ENCODE data around the gene RFX5.

The RFX5 gene

GRCh38 chr1:151342569-151342968, 4.5 kb downstream of the RFX5 start:
- TF ChIP-seq, protein P1, sequence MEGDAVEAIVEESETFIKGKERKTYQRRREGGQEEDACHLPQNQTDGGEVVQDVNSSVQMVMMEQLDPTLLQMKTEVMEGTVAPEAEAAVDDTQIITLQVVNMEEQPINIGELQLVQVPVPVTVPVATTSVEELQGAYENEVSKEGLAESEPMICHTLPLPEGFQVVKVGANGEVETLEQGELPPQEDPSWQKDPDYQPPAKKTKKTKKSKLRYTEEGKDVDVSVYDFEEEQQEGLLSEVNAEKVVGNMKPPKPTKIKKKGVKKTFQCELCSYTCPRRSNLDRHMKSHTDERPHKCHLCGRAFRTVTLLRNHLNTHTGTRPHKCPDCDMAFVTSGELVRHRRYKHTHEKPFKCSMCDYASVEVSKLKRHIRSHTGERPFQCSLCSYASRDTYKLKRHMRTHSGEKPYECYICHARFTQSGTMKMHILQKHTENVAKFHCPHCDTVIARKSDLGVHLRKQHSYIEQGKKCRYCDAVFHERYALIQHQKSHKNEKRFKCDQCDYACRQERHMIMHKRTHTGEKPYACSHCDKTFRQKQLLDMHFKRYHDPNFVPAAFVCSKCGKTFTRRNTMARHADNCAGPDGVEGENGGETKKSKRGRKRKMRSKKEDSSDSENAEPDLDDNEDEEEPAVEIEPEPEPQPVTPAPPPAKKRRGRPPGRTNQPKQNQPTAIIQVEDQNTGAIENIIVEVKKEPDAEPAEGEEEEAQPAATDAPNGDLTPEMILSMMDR (IDR thresholded peaks at IDR 0.05; ENCODE audit: borderline replicate concordance, control extremely low read depth, extremely low read depth, insufficient read depth, missing control alignments): no peak
- in situ Hi-C loops (cut with MboI; ENCODE audit: low sequenced_read_pairs, unreplicated experiment): no loop called here
- no peak for DNase-seq (ENCODE audit: low spot score)

DNA sequence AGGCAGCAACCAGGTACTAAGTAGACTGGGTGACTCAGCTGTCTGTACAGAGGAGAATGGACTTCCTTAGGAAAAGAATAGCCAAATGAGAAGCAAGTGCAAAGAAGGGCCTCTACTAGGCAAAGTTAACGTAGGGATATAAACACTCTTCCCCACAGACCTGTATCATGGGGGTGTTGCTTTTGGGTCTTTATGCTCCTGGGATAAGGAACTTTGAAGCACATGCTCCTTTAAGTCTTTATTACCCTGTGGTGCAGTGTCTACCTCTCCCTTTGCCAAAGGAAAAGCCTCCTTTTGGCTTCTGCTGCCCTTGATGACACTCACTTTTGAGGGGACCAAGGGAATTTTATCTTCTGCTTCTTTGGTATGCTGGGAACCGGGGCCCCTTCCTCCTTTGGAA, 5.0 kb downstream of the RFX5 start:
- DNase-seq (ENCODE audit: low spot score): no peak
- in situ Hi-C loops (cut with MboI; ENCODE audit: low sequenced_read_pairs, unreplicated experiment): no loop called here
- TF ChIP-seq, protein P1 (IDR thresholded peaks at IDR 0.05; ENCODE audit: borderline replicate concordance, control extremely low read depth, extremely low read depth, insufficient read depth, missing control alignments): no peak

GRCh38 chr1:151340870-151341754, 5.9 kb downstream of the RFX5 start:
- in situ Hi-C loops (cut with MboI; ENCODE audit: low sequenced_read_pairs, unreplicated experiment): no loop called here
- DNase-seq (ENCODE audit: low spot score): peak; percentile 61
- TF ChIP-seq, protein P1 (IDR thresholded peaks at IDR 0.05; ENCODE audit: borderline replicate concordance, control extremely low read depth, extremely low read depth, insufficient read depth, missing control alignments): peak; percentile 53

GRCh38 chr1:151336556-151336955, 10.5 kb downstream of the RFX5 start:
- in situ Hi-C loops (cut with MboI; ENCODE audit: low sequenced_read_pairs, unreplicated experiment): no loop called here

GRCh38 chr1:151334822-151335221, 12.2 kb downstream of the RFX5 start:
- no peak for DNase-seq (ENCODE audit: low spot score)
- in situ Hi-C loops (cut with MboI; ENCODE audit: low sequenced_read_pairs, unreplicated experiment): no loop called here
- TF ChIP-seq, protein P1 (IDR thresholded peaks at IDR 0.05; ENCODE audit: borderline replicate concordance, control extremely low read depth, extremely low read depth, insufficient read depth, missing control alignments): no peak

More at GRCh38 chr1:151336556-151336955, 10.5 kb downstream of the RFX5 start:
- DNase-seq (ENCODE audit: low spot score): no peak
- TF ChIP-seq, protein P1 (IDR thresholded peaks at IDR 0.05; ENCODE audit: borderline replicate concordance, control extremely low read depth, extremely low read depth, insufficient read depth, missing control alignments): no peak

- TF ChIP-seq, protein P1 (IDR thresholded peaks at IDR 0.05; ENCODE audit: borderline replicate concordance, control extremely low read depth, extremely low read depth, insufficient read depth, missing control alignments): no peak
- in situ Hi-C loops (cut with MboI; ENCODE audit: low sequenced_read_pairs, unreplicated experiment): no loop called here
- no peak for DNase-seq (ENCODE audit: low spot score)
Measured at GRCh38 chr1:151327903-151328674, 19.0 kb downstream of the RFX5 start.

All from GM13976 (cell line).